Astrocyte (in vitro differentiated cells and primary cell): ENCODE results near the gene TEX10. TPM values are rescaled to one million over a fixed set of nuclear protein-coding genes. Genes with fewer than 3 reads are reported as not detected.
A peak's percentile ranks its signal among the peaks of the same experiment; 100 is the strongest.

Experiments used
- DNase-seq: peaks from one replicate; pipeline ENCODE4 v3.0.0-alpha.2; 2010; ENCODE audit warnings: low read depth
- FAIRE-seq: peaks from 2 replicates; lab custom pipeline; 2011; peaks lifted over from hg19 to GRCh38; lab: Jason Lieb, UNC
- H2AFZ ChIP-seq: 2 replicates; pipeline ENCODE4 v1.6.0; 2012; ENCODE audit warnings: low read depth, low read length, inconsistent platforms
- H3K27ac ChIP-seq: 2 replicates; pipeline ENCODE4 v1.5.1; 2011; ENCODE audit warnings: low read depth, low read length, inconsistent platforms
- H3K27me3 ChIP-seq: 2 replicates; pipeline ENCODE4 v1.6.0; 2011; ENCODE audit warnings: low read length, inconsistent platforms; ENCODE audit not compliant: insufficient read depth
- H3K36me3 ChIP-seq: 2 replicates; pipeline ENCODE4 v1.5.1; 2011; ENCODE audit warnings: low read length, inconsistent platforms; ENCODE audit not compliant: insufficient read depth
- H3K4me1 ChIP-seq: 2 replicates; pipeline ENCODE4 v1.5.1; 2011; ENCODE audit warnings: low read length, inconsistent platforms; ENCODE audit not compliant: insufficient read depth
- H3K4me2 ChIP-seq: 2 replicates; pipeline ENCODE4 v1.6.0; 2012; ENCODE audit warnings: low read length, inconsistent platforms
- H3K4me3 ChIP-seq: 2 replicates; pipeline ENCODE4 v1.5.1; 2011; ENCODE audit warnings: low read depth, mild to moderate bottlenecking, low read length, inconsistent platforms; ENCODE audit not compliant: insufficient read depth
- H3K79me2 ChIP-seq: 2 replicates; pipeline ENCODE4 v1.6.0; 2012; ENCODE audit warnings: mild to moderate bottlenecking, low read length, inconsistent platforms; ENCODE audit not compliant: insufficient read depth
- H3K9ac ChIP-seq: 2 replicates; pipeline ENCODE4 v1.6.0; 2012; ENCODE audit warnings: mild to moderate bottlenecking, low read length, inconsistent platforms
- H3K9me3 ChIP-seq: 2 replicates; pipeline ENCODE4 v1.5.1; 2012; ENCODE audit warnings: low read depth, mild to moderate bottlenecking, low read length, inconsistent platforms; ENCODE audit not compliant: insufficient read depth
- H4K20me1 ChIP-seq: 2 replicates; pipeline ENCODE4 v1.6.0; 2012; ENCODE audit warnings: low read length, inconsistent platforms; ENCODE audit not compliant: insufficient read depth
- H3K27ac Mint-ChIP-seq: one replicate; pipeline ENCODE4 v1.8.0; 2021; ENCODE audit warnings: mild to moderate bottlenecking, mixed read lengths; ENCODE audit not compliant: unreplicated experiment
- H3K27me3 Mint-ChIP-seq: one replicate; pipeline ENCODE4 v1.8.0; 2021; ENCODE audit warnings: low read depth, mixed read lengths; ENCODE audit not compliant: unreplicated experiment
- H3K36me3 Mint-ChIP-seq: one replicate; pipeline ENCODE4 v1.8.0; 2021; ENCODE audit warnings: low read depth, mixed read lengths; ENCODE audit not compliant: unreplicated experiment
- H3K4me1 Mint-ChIP-seq: one replicate; pipeline ENCODE4 v1.8.0; 2021; ENCODE audit warnings: low read depth, mixed read lengths; ENCODE audit not compliant: unreplicated experiment
- H3K4me3 Mint-ChIP-seq: one replicate; pipeline ENCODE4 v1.8.0; 2021; ENCODE audit warnings: mild to moderate bottlenecking, moderate library complexity, mixed read lengths; ENCODE audit not compliant: unreplicated experiment
- H3K9me3 Mint-ChIP-seq: one replicate; pipeline ENCODE4 v1.8.0; 2021; ENCODE audit warnings: mild to moderate bottlenecking, mixed read lengths; ENCODE audit not compliant: unreplicated experiment
- CTCF ChIP-seq: IDR thresholded peaks from 2 replicates; pipeline ENCODE4 v1.5.1; 2011; ENCODE audit warnings: low read depth, mild to moderate bottlenecking, inconsistent platforms, low read length, moderate library complexity; ENCODE audit not compliant: insufficient read depth
- EZH2 ChIP-seq: IDR thresholded peaks from 2 replicates; pipeline ENCODE4 v1.6.1; 2012; ENCODE audit warnings: mild to moderate bottlenecking, low read length, inconsistent platforms; ENCODE audit not compliant: insufficient read depth
- total RNA-seq: library from RNA; stranded (reverse); gene quantifications from 2 replicates; pipeline ENCODE4 v1.2.1, GENCODE V29; 2021

Gene TEX10
- total RNA-seq, 1 donor from 2014 or later: 35.1 TPM

GRCh38 chr9:100397529-100398266 is 45.0 kb upstream of the TEX10 start:
- Mint-ChIP-seq H3K4me3 (no peak overlapping the region), H3K9me3 (peaks cover 3% of the 10 kb centered on the region), H3K27me3 (no peaks in the 10 kb centered on the region), H3K4me1 (peaks cover 14% of the 10 kb centered on the region), H3K27ac (no peak overlapping the region), H3K36me3 (peaks cover 1% of the 10 kb centered on the region)
- no peaks in the 10 kb centered on the region for H3K9me3 ChIP-seq
- no peak overlapping the region for H3K4me3 ChIP-seq
- peaks cover 4% of the 10 kb centered on the region for H3K4me1 ChIP-seq
- no peaks in the 10 kb centered on the region for H3K36me3 ChIP-seq
- no peak overlapping the region for H2AFZ ChIP-seq
- H3K79me2 ChIP-seq: no peaks in the 10 kb centered on the region
- TF ChIP-seq CTCF: no peak
- TF ChIP-seq EZH2: no peak
- no peak overlapping the region for H3K9ac ChIP-seq
- DNase-seq: no peak
- no peaks in the 10 kb centered on the region for H3K27me3 ChIP-seq
- no peaks in the 10 kb centered on the region for H4K20me1 ChIP-seq
- no peak for FAIRE-seq
- H3K27ac ChIP-seq: no peak overlapping the region
- H3K4me2 ChIP-seq: no peak overlapping the region

- Histone ChIP-seq H3K4me1 (peaks cover 4% of the 10 kb centered on the region), H3K9me3 (no peaks in the 10 kb centered on the region), H2AFZ (no peak overlapping the region), H3K27ac (no peak overlapping the region), H3K79me2 (no peaks in the 10 kb centered on the region), H4K20me1 (no peaks in the 10 kb centered on the region), H3K4me3 (no peak overlapping the region), H3K4me2 (no peak overlapping the region), H3K9ac (no peak overlapping the region), H3K36me3 (no peaks in the 10 kb centered on the region), H3K27me3 (no peaks in the 10 kb centered on the region)
- TF ChIP-seq CTCF (no peak), EZH2 (no peak)
- Mint-ChIP-seq H3K27me3 (no peaks in the 10 kb centered on the region), H3K4me1 (peaks cover 14% of the 10 kb centered on the region), H3K9me3 (peaks cover 4% of the 10 kb centered on the region), H3K36me3 (peaks cover 1% of the 10 kb centered on the region), H3K27ac (no peak overlapping the region), H3K4me3 (no peak overlapping the region)
- DNase-seq (no peak), FAIRE-seq (no peak)
These were observed 44.0 kb upstream of the TEX10 start for GRCh38 chr9:100396769-100397168.

- H3K9me3 ChIP-seq: no peaks in the 10 kb centered on the region
- TF ChIP-seq EZH2 (no peak), CTCF (no peak)
- Mint-ChIP-seq H3K9me3 (peaks cover 6% of the 10 kb centered on the region), H3K27me3 (no peaks in the 10 kb centered on the region), H3K4me1 (peaks cover 14% of the 10 kb centered on the region), H3K36me3 (peaks cover 1% of the 10 kb centered on the region), H3K4me3 (no peak overlapping the region), H3K27ac (peak overlapping the region; percentile 28)
- H3K27ac ChIP-seq: no peak overlapping the region
- FAIRE-seq (peak; percentile 47), DNase-seq (no peak)
- H3K4me2 ChIP-seq: no peak overlapping the region
- H3K4me3 ChIP-seq: no peak overlapping the region
- H4K20me1 ChIP-seq: no peaks in the 10 kb centered on the region
- H3K36me3 ChIP-seq: no peaks in the 10 kb centered on the region
- H3K9ac ChIP-seq: no peak overlapping the region
- no peak overlapping the region for H2AFZ ChIP-seq
- H3K4me1 ChIP-seq: peaks cover 4% of the 10 kb centered on the region
- no peaks in the 10 kb centered on the region for H3K79me2 ChIP-seq
- H3K27me3 ChIP-seq: no peaks in the 10 kb centered on the region
These were observed 42.1 kb upstream of the TEX10 start for GRCh38 chr9:100394816-100395215.
